Stimulated activated CD4-positive, alpha-beta T cell treated with anti-CD3 and anti-CD28 coated beads, Interleukin-15, amount 100 ng/mL, for 1 hour (primary cell): ENCODE data around the gene PTPRCAP.
A peak's percentile ranks its signal among the peaks of the same experiment; 100 is the strongest.

Experiments used
- DNase-seq, 2 donors: peaks; one replicate each; pipeline ENCODE4 v3.0.0-alpha.2; 2020; ENCODE audit warnings: low read depth in 1 of 2, low spot score in 1 of 2

PTPRCAP gene

GRCh38 chr11:67398661-67399563, 38.6 kb downstream of the PTPRCAP start:
- no peak for DNase-seq

- no peak for DNase-seq
Observed at GRCh38 chr11:67397986-67398660, 39.4 kb downstream of the PTPRCAP start.

GRCh38 chr11:67397536-67397935, 39.9 kb downstream of the PTPRCAP start:
- no peak for DNase-seq

GRCh38 chr11:67396587-67397389, 40.7 kb downstream of the PTPRCAP start:
- DNase-seq: no peak

- DNase-seq: no peak
Observed at GRCh38 chr11:67396259-67396581, 41.3 kb downstream of the PTPRCAP start.

- DNase-seq: no peak
Observed at GRCh38 chr11:67395555-67396258, 41.8 kb downstream of the PTPRCAP start.

GRCh38 chr11:67393990-67394389, 43.5 kb downstream of the PTPRCAP start:
- no peak for DNase-seq

GRCh38 chr11:67393437-67393836, 44.0 kb downstream of the PTPRCAP start:
- DNase-seq: no peak

GRCh38 chr11:67392183-67392715, 45.2 kb downstream of the PTPRCAP start:
- DNase-seq: no peak

GRCh38 chr11:67391304-67392182, 45.9 kb downstream of the PTPRCAP start, which contains the start of gene RAD9A:
Gene RAD9A (plus strand): TSS chr11:67391986. CDS start chr11:67392045, 59 bp downstream.
- DNase-seq: peak; percentile 85 to 86

- DNase-seq: no peak
Observed at GRCh38 chr11:67390947-67391303, 46.6 kb downstream of the PTPRCAP start.

- DNase-seq: no peak
Observed at GRCh38 chr11:67389477-67389876, 48.0 kb downstream of the PTPRCAP start.

- no peak for DNase-seq
Observed at GRCh38 chr11:67387518-67387917, 50.0 kb downstream of the PTPRCAP start.

- no peak for DNase-seq
Observed at GRCh38 chr11:67387069-67387468, 50.4 kb downstream of the PTPRCAP start.
